Endometrium (tissue), 2 donors: Measurements from ENCODE around the gene TRIM28.
A peak's percentile ranks its signal among the peaks of the same experiment; 100 is the strongest.

Experiments
- FAIRE-seq: peaks from 2 replicates; lab custom pipeline; 2012; peaks lifted over from hg19 to GRCh38; lab: Jason Lieb, UNC
- donor health status: control.
- donor health status: control.

The TRIM28 gene

GRCh38 chr19:58549664-58550361 is 5.9 kb downstream of the TRIM28 start:
- no peak for FAIRE-seq

GRCh38 chr19:58550362-58551122 is 6.7 kb downstream of the TRIM28 start:
- no peak for FAIRE-seq

GRCh38 chr19:58551123-58551497 is 7.2 kb downstream of the TRIM28 start:
- FAIRE-seq: no peak

GRCh38 chr19:58551577-58552471 is 8.0 kb downstream of the TRIM28 start:
- no peak for FAIRE-seq

- FAIRE-seq: no peak
These were observed 8.8 kb downstream of the TRIM28 start for GRCh38 chr19:58552655-58553054.

GRCh38 chr19:58553799-58554493 is 10.1 kb downstream of the TRIM28 start:
- FAIRE-seq: no peak

GRCh38 chr19:58554494-58555368 is 10.9 kb downstream of the TRIM28 start, which contains the start of gene CHMP2A:
TSS of gene CHMP2A (minus strand) at chr19:58555105. CDS start at chr19:58554212, 893 bp downstream.
- peak; percentile 69 for FAIRE-seq

GRCh38 chr19:58555369-58555885 is 11.6 kb downstream of the TRIM28 start:
- no peak for FAIRE-seq

GRCh38 chr19:58555920-58556621 is 12.2 kb downstream of the TRIM28 start:
- no peak for FAIRE-seq

GRCh38 chr19:58556622-58557220 is 12.9 kb downstream of the TRIM28 start:
- FAIRE-seq: no peak

- FAIRE-seq: no peak
These were observed 13.6 kb downstream of the TRIM28 start for GRCh38 chr19:58557221-58558065.

- FAIRE-seq: no peak
These were observed 14.3 kb downstream of the TRIM28 start, which contains the start of gene UBE2M for GRCh38 chr19:58558066-58558622. TSS of gene UBE2M (minus strand) at chr19:58558611. CDS start at chr19:58558381, 230 bp downstream.

- peak; percentile 93 for FAIRE-seq
These were observed 14.9 kb downstream of the TRIM28 start for GRCh38 chr19:58558623-58559274.

GRCh38 chr19:58559275-58560006 is 15.6 kb downstream of the TRIM28 start:
- peak; percentile 81 for FAIRE-seq

- FAIRE-seq: no peak
These were observed 16.4 kb downstream of the TRIM28 start for GRCh38 chr19:58560007-58560887.

GRCh38 chr19:58560921-58561320 is 17.1 kb downstream of the TRIM28 start:
- no peak for FAIRE-seq
